ENCODE results near the gene SPON1. TPM values are rescaled to one million over a fixed set of nuclear protein-coding genes. Genes with fewer than 3 reads are reported as not detected.
A peak's percentile ranks its signal among the peaks of the same experiment; 100 is the strongest.
"Not testable (repeated sequence)": the region's sequence is repeated elsewhere in the genome, so short reads cannot be mapped to it uniquely, and the experiment has no call there.

The SPON1 gene
- total RNA-seq, 1 donor from 2014 or later = 0.47 TPM

DNA sequence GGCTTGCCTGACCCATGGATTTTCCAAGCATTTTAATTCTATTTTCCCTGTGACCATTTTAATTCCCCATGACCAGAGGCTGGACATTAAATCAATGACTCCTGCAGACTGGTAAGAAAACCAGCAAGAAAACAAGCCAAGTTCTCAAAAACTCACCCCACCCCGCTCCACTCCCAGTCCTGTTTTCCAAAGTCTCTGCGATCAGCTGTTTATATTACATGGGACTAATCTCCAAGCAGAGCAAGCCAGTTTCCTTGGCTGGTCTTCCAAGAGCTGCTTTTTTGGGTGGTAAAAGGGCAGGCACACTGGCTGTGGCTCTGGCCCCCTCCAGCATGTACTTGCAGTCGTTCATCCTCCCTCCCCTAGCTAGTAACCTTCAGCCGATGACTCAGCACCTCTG, 298.5 kb downstream of the SPON1 start:
- DNase-seq (ENCODE audit: extremely low read depth, low read depth, low spot score) = no peak

DNA sequence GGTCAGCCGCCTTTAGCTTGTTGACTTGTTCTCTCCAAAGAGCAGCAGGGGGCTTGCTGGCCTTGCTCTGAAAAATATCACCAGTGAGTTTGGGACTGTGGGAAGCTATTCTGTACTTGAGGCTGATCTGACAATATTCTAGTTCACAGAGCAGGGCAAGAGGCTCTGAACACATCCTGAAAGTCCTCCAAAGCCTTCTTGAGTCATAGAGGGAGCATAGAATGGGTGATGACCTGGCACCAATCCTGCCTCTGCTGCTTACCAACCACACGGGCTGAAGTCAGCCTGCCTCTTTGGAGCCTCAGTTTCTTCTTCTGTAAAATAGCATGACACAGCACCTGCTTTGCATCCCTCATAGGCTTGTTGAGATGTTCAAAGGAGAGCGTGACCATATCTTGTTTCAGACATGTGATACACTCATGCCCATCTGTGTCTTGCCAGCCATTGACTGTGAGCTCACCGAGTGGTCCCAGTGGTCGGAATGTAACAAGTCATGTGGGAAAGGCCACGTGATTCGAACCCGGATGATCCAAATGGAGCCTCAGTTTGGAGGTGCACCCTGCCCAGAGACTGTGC, 299.8 kb downstream of the SPON1 start:
- DNase-seq (ENCODE audit: extremely low read depth, low read depth, low spot score) = no peak

DNA sequence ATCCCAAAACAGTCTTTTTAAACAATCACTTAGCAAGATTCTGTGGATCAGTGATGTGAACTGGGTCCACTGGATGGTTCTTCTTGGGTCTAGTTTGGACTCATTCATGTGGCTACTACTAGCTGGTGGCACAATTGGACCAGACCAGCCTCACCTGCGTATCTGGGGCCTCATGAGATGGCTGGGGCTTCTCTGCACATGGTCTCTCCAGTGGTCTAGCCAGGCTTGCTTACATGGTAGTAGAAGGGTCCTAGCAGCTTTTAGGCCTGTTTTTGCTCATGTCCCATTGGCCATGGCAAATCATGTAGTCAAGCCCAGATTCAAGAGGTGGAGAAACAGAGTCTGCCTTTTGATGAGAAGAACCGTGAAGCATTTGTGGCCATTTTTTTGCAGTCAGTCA, 302.4 kb downstream of the SPON1 start:
- no peak for DNase-seq (ENCODE audit: extremely low read depth, low read depth, low spot score)

DNA sequence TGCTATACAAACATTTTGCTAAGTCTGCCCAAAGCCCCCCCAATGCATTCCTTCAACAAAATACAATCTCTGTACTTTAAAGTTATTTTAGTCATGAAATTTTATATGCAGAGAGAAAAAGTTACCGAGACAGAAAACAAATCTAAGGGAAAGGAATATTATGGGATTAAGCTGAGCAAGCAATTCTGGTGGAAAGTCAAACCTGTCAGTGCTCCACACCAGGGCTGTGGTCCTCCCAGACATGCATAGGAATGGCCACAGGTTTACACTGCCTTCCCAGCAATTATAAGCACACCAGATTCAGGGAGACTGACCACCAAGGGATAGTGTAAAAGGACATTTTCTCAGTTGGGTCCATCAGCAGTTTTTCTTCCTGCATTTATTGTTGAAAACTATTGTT, 304.1 kb downstream of the SPON1 start:
- DNase-seq (ENCODE audit: extremely low read depth, low read depth, low spot score) = no peak

DNA sequence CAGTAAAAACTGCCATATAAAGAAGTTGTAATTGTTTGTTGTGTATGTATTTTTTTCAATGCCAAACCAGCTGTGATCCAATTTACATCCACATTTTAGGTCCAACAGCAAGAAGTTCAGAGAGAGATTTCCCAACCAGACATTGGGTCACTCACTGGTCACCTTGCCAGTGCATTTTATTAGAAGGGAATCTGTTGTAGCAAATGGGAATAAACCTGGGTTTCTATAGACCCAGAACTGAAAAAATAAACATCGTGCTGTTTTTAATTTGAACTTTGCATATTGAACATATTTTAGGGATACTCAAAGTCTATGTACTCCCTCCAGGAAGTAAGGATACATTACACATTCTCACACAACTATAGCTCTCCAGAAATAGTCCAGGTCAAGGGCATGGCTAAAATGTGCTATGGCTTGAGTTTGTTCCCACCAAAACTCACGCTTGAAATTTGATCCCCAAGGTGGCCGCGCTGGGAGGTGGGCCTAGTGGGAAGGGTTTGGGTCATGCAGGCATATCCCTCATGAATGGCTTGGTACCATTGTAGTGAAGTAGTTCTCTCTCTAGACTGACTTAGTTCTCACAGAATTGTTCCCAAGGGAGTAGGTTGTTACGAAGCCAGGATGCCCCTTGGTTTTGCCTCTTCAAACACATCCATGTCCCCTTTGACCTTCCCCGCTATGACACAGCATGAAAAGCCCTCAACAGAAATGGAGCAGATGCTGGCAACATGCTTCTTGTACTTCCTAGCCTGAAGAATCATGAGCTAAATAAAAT, 305.5 kb downstream of the SPON1 start:
- no peak for DNase-seq (ENCODE audit: extremely low read depth, low read depth, low spot score)

DNA sequence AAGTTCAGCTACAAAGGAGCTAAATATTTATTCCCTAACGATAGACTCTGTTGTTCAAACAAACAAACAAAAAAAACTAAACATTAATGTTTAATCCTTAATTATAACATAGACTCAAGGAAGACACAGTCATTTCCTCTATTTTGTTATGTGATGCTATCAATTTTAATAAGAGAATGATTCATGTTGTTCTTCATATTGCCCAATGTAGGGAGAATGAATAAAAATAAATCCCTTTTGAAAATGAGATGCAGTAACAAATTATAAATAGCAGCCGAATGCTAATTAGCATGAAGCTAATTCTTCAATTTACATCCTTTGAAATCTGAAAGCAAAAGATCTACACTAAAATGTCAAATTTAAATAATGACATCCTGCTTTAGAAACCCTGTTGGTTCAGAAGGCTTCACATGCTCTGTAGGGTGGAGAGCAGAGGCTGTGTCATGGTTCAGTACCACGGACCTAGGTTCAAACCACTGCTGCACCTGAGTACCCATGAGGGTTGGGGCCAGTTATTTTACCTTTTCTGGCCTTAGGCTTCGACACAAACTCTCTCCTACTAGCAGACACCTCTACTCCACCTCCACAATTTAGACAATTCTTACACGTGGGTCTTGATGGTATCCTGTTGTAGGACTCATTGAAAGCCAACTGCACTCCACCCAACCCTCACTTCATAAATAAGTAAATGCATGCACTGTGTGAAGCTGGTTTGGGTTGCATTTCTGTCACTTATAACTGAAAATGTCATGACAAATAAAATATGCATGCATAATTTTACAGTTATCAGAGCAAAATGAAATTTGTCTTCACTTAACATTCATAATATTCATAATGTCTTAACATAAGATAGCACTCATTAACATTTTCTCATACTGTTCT, 307.4 kb downstream of the SPON1 start:
- no peak for DNase-seq (ENCODE audit: extremely low read depth, low read depth, low spot score)

DNA sequence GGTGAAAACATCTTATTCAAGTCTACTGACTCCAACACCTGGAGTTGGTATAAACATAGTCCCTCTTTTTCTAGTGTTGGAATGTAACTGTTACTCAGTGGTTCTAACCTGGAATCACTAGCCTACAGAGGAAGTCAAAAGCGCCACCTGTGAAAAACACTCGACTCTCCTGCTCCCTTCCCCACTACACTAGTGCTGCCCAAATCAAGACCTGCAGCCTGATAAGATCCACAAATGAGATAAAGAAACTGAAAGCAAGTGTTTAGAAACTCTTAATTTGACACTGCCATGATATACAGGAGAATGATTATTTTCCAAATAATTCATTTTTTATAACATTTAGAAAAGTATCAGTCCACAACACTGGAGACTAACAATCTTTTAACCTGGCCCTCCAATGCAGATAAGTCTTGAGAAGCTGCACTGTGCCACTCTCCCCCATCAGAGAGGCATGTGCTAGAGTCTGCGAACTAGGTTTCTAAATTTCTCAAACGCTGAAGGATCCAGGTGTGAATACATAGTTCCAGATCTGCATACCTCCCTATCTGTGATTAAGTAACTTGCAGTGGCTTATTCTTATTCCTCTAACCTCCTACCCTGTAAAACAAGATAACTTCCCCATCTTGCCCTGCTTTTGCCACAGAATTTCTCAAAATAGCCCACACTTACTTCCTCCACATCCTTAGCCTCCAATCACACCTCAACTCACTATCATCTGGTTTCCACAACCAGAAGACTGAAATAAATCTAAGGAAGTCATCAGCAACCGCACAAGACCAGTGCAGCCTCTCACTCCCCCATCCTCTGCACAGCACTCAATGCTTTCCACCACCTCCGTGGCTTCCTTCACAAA, 308.4 kb downstream of the SPON1 start:
- DNase-seq (ENCODE audit: extremely low read depth, low read depth, low spot score) = no peak

DNA sequence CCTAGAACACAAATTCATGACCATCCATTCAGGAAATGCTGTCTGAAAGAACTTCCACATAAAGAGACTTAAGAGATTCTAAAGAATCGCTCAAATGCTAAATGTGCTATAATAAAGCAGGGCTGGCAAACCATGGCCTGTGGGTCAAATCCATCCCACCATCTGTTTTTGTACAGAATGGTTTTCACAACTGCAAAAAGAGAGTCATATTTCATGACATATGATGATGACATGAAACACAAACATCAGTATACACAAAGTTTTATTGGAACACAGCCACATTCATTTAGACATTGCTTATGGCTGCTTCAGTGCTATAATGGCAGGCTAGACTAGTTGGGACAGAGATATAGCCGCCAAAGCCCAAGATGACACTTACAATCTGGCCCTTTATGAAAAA, 311.4 kb downstream of the SPON1 start:
- no peak for DNase-seq (ENCODE audit: extremely low read depth, low read depth, low spot score)

DNA sequence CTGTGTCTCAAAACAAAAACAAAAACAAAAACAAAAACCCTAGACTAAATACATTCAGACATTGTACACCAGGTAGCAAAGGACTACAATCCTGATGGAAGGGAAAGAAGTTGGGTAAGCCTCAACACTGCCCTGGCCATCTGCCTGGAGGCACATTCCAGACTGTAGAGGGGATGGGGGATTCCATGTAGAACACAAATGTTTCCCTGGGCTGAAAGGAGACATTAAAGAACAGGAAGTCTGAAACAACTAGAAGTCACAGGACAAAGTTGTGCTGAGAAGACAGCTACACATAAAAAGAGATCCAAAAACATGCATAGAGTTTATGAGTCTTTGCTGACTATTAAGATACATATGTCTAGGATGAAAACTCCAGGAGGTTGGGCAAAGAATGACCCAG, 312.6 kb downstream of the SPON1 start:
- DNase-seq (ENCODE audit: extremely low read depth, low read depth, low spot score) = no peak

DNA sequence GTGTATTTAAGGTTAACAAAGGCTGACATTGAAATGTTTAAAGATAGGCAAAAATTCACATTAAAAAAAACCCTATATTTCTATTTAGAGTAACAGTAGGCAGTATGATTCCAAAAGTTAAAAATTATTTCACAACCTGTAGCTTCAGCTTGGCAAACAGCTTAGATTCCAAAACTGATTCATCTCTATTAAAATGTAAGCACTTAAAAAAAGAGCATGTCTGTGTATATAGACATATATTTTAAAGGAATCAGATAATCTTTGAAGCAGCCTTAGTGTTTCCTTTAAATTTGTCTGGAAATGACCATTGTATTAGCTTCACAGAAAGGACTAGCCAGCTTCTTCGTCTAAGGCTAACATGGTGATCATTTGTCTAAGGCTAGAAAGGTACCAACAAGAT, 316.3 kb downstream of the SPON1 start:
- not testable (repeated sequence) for DNase-seq (ENCODE audit: extremely low read depth, low read depth, low spot score)

DNA sequence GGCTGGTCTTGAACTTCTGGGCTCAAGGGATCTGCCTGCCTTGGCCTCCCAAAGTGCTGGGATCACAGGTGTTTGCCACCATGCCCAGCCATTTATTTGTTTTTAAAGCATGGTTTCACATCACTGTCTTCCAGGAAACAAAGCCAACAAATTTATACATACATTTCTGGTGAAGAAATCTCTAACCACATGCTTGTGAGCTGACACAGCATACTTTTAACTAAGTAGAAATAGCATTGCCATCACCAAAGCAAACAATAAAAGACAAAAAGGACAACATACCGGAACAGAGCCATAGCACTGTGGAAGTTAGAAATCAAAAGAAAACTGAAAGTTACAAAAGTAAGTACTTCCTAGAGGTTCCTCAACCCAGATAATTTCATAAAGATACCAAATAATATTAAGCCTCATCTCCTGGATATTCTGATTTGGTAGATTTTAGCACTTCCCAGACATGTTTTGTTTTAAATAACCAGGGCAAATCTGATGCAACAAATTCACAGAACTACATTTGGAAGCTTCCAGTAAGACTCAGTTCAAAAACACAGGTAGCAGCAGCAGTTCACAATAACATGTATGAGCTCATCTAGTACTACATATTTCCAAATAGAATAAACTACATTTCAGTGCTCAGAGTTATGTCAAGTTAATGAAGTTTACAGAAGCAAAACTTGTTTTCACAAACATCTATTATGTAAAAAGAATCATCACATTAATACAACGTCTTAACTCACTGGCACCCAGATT, 325.8 kb downstream of the SPON1 start:
- peak; percentile 20 for DNase-seq (ENCODE audit: extremely low read depth, low read depth, low spot score)

DNA sequence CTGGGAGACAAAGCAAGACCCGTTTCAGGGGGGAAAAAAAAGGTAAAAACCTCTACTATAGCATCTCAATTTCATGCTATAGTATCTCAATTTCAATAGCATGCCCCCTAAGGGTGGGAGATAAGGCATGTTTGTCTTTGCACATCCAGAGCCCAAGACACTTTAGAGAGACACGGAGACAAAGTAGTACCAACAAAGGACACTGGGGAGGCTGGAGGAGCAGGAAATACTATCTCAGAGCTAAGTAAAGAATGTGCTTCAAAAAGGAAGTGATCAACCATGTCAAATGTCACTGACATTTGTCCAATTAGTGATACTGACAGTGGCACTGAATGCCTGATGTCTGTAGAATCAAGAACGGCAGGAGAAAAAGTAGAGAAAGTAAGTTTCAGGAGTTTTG, 327.9 kb downstream of the SPON1 start:
- no peak for DNase-seq (ENCODE audit: extremely low read depth, low read depth, low spot score)

DNA sequence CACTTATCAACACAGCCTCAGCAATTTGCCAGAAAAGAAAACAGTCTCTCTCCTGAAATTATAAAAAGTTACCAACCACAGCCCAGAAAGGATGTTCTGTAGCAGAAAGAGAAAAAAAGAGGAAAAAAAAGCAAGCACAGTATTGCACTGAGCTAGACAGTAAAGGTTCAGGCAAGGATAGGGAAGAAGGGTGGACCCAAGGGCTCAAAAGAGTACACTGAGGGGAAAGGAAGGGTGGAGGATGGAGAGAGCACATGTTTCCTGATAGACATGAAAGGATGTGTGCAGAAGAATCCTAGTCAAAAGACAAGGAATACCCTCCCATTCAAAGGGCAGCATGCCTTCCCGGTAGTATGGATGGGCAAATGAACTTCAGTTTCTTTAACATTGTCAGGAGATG, 337.4 kb downstream of the SPON1 start:
- no peak for DNase-seq (ENCODE audit: extremely low read depth, low read depth, low spot score)

DNA sequence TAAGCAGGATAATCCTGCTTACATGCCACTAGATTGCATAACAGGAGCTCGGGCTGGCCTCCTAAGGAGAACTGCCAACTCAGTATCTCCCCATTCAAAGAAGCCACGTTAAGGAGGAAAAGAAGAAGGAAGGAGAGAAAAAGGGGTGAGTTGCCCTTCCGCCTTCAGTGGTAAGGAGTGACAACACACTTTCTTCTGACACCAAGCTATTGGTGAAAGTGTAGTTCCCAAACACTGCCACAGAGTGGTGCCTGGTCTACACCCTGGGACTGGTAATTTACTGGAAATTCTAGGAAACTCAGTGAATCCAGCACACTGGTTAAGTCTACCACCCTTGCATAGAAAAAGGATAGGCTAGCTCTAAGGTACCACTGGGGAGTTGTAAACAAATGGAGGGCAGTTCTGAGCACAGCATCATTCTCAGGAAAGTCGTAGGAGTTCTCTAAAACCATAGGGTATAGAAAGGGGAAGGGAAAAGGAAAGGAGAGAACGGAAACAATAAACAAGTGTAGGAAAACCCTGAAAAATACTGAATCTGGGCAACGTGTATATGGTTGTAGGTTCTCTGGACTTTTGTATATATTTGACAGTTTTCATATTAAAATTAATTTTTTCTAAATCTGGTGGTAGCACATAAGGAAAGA, 338.3 kb downstream of the SPON1 start:
- DNase-seq (ENCODE audit: extremely low read depth, low read depth, low spot score) = no peak

DNA sequence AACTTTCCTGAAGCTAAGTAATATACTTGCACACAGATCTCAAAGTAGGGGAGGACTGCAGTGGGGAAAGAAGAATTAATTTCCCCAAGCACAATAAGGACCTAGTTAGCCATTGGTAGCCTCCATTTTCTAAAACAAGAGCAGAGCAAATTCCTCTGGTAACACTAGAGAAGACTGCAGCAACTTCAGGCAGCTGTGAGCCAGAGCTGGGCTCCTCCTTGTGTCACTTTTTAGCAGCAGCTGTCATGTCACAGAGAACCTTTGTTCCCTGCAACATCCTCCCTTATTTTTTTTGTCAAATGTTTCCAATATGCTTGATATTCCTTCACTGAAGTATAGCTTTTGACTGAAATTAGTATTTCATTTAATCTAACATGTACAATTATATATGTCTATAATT, 342.1 kb downstream of the SPON1 start:
- DNase-seq (ENCODE audit: extremely low read depth, low read depth, low spot score) = no peak

DNA sequence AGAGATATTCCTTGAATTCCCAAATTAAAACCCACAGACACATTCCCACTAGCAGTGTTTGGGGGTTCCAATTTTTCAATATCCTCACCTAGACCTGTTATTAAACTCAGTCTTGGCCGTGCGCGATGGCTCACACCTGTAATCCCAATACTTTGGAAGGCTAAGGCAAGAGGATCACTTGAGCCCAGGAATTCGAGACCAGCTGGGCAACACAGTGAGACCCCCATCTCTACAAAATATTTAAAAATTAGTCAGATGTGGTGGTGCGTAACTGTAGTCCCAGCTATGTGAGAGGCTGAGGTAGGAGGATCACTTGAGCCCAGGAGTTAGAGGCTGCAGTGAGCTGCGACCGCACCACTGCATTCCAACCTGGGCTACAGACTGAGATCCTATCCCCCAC, 343.1 kb downstream of the SPON1 start:
- no peak for DNase-seq (ENCODE audit: extremely low read depth, low read depth, low spot score)

DNA sequence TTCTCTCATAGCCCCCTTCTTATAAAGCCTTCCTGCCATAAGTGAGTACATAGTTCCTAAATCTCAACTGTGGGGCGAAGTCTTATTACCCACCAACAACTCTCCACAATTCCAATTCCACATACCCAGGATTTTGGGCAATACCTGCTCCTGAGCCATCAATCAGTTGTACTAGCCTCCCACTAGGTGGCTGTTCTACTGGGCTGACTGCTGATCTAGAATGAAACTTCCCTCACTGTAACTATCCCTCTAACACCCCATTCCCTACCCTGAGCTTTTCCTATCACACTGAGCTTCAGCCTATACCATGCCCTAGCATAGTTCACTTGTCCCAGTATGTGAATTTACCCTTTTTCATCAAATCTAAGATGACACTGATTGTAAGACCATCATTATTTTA, 344.0 kb downstream of the SPON1 start:
- DNase-seq (ENCODE audit: extremely low read depth, low read depth, low spot score) = no peak

DNA sequence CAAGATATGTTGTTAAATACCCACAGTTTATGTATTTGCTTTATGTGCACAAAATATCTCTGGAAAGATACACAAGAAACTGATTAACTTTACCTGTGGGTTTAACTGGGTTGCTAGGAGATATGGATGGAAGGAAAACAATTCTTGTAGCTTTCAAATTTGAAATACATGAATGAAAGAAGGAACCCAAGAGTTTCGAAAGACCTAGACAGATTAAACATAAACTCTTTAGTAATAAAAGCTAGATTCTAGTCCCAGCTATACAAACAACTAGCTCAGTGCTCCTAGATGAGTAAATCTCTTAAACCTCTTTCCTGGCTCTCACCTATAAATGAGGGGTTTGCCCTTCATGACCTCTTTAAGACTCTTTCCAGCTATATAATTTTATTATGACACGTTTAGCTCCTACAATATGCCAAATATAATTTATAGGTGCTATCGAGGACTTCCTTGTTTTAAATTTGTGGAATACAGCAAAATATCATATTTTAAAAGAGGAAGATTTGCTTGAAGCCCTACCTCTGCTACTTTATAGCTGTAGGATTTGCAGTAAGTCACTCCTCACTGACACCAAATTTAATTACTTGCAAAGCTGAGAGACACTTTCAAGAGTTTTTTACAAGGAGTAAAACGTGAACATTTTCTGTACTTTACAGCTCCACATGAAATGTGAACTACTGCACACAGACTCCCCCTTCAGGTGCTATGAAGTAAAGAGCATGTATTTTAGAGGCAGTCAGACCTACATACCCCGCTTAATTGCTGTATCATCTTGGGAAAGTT, 345.8 kb downstream of the SPON1 start:
- DNase-seq (ENCODE audit: extremely low read depth, low read depth, low spot score) = no peak

DNA sequence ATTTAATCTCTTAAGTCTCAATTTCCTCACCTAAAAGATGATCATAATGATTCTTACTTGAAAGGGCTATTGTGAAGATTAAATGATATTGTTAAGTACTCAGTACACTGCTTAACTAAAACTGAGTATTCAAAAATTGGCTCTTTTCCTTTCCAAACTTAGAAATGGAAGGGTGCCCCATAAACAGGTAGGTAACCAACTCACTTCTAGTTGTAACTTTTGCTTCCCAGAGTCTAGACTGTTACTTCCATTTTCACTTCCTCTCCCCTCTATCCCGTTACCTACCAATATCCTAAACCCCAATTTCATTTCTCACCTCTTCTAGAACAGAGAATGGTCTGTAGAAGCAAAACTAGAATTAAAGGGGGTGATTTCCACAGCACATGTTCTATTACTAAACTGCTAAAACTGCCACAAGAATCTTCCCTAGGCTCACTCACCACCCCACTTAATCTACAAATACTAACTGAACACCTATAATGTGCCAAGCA, 346.4 kb downstream of the SPON1 start:
- no peak for DNase-seq (ENCODE audit: extremely low read depth, low read depth, low spot score)
